HG02759 (cell line): ENCODE results near the gene ZGRF1.
A peak's percentile ranks its signal among the peaks of the same experiment; 100 is the strongest.
"Not testable (repeated sequence)": the region's sequence is repeated elsewhere in the genome, so short reads cannot be mapped to it uniquely, and the experiment has no call there.

Experiments
- ATAC-seq: cut with Tn5 transposase; IDR thresholded peaks from one replicate; pipeline ENCODE4 v1.9.1; 2021; ENCODE audit warnings: mild to moderate bottlenecking, moderate library complexity; ENCODE audit not compliant: unreplicated experiment

ZGRF1 gene

DNA sequence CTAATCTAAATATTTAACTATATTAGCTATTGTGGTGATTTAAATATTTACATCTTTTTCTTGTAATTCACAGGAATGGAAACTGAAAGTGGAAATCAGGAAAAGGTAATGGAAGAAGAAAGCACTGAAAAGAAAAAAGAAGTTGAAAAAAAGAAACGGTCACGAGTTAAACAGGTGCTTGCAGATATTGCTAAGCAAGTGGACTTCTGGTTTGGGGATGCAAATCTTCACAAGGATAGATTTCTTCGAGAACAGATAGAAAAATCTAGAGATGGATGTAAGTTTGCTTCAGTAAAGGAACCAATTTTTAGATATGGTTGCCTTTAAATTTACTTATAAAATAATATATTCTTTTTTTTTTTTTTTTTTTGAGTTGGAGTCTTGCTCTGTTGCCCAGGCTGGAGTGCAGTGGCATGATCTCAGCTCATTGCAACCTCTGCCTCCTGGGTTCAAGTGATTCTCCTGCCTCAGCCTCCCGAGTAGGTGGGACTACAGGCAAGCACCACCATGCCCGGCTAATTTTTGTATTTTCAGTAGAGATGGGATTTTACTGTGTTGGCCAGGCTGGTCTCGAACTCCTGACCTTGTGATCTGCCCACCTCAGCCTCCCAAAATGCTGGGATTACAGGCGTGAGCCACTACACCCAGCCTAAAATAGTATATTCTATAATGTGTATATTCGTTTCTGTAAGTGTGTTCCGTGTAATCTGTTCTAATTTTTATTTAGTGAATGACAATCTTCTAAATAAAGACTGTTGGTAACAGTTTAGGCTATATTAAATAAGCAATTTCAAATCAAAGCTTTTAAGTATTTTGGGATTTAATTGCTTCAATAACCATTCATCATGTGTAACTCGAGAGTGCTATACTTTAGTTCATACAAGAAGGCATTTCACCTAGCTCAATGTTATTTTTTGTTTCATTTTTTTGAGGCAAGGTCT is 8.2 kb upstream of the ZGRF1 start:
- ATAC-seq = not testable (repeated sequence)

GRCh38 chr4:112642526-112642925 is 5.8 kb upstream of the ZGRF1 start:
- no peak for ATAC-seq

GRCh38 chr4:112637552-112637866 is 800 bp upstream of the ZGRF1 start:
- ATAC-seq = no peak

DNA sequence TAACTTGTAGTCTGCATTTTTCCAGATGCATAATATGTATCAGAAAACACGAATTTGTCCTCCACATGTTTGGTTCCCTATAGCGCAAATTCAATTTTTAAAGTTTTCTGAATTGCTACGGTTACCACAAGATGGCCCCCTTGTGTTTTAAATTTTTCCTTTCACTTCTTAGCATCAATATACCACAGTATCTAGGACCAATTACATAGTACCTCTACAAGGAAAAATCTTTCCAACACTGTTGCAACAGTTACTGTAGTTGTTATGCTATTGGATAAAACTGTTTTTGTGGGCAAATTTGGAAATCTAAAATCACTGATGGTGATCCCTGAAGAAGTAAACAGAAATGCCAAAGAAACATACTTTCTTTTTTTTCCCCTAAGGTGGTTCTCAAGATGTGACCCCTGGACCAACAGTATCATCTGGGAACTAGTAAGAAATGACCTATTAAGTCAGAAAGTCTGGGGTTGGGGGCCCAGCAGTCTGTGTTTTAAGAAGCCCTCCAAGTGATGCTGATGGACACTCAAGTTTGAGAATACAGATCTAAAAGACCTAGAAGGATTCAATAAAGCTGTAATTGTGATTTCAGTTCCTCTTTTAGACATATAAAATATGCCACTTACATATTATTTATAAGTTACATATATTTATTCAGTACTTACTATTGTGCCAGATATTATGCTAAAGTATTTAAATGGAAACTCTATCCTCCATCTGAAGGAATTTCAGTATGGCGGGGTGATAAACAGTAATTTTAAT is 3.1 kb downstream of the ZGRF1 start:
- ATAC-seq = no peak

DNA sequence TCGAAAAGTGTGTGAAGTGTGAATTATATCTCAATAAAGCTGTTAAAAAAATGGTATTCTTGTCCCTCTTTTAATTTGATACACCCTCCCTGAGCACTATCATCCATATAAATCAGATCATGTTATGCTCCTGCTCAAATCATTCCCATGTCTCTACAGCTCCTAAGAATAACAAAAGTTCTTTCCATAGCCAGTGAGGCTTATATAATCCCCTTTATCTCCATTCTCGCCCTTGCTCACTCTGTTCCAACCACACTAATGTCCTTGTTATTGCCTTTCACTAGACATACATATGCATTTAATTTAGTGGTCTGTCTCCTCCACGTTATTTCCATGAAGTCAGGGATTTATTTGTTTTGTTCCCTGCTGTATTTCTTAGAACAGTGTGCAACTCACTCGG is 10.5 kb downstream of the ZGRF1 start:
- ATAC-seq = no peak

GRCh38 chr4:112616984-112617383 is 19.7 kb downstream of the ZGRF1 start:
- no peak for ATAC-seq

- not testable (repeated sequence) for ATAC-seq
Measured at GRCh38 chr4:112612814-112613213, 23.9 kb downstream of the ZGRF1 start.

DNA sequence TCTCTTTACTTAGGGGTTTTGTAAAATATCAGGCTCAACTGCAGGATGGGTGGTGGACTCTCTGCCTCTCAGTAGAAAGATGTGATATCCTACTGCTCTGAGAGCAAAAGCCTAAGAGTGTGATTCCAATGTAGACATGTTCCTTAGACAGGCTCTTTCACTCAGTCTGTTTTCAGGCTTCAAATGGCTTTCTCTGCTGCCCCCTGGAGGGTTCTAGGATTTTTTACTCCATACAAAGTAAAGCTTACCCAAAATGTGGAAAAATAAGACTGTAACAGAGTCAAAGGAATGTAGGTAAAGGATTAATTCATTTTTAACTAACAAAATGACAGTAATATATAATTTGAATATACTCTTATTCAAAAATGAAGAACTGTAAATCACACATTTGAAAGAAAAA is 32.1 kb downstream of the ZGRF1 start:
- peak; percentile 85 for ATAC-seq

DNA sequence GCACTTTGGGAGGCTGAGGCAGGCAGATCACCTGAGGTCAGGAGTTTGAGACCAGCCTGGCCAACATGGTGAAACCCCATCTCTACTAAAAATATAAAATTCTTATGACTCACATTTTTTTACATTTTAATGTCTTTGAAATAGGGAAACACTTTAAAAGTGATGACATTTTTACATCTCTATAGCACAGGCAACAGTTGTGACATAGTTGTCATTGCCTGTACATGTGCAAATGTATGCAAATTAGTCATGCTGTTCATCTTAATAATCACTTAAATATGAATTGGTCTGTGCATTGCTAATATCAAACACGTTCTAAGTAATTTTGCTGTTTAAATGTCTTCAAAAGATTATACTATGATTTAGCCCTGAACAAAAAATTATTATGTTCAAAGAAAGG is 41.7 kb downstream of the ZGRF1 start:
- ATAC-seq = no peak

DNA sequence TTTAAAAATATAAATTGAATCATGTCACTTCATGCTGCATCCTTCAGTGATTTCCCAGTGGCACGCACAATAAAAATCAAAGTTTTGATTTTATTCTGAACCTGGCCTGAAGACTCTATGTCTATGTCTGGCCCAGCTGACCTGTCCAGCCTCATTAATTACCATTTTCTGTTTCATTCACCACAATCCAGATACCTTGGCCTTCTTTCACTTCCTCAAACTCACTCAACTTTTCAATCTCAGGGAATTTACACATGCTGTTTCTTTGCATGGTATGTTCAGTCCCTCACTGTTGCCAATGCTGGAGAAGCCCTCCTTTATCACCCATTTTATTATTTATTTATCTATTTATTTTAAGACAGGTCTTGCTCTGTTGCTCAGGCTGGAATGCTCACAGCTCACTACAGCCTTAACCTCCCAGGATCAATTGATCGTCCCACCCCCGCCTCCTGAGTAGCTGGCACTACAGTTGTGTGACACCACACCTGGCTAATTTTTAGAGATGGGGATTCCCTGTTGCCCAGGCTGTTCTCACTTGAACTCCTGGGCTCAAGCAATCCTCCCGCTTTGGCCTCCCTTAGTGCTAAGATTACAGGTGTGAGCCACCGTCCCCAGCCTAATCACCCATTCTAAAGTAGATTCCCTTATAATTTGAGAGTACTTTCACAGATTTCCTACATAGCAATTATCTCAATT is 43.1 kb downstream of the ZGRF1 start:
- ATAC-seq = peak; percentile 72

DNA sequence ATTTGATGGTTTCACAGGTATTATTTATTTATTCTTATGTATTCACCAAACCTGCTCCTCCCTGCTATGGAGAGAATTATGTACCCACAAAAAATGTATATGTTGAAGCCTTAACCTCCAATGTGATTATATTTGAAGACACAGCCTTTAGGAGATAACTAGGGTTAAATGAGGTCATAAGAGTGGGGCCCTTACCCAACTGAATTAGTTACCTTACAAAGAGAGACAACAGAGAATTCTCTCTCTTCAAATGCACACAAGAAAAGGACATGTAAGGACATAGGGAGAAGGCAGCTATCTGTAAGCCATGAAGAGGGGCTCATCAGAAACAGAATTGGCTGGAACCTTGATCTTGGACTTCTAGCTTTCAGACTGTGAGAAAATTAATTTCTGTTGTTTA is 44.0 kb downstream of the ZGRF1 start:
- ATAC-seq = no peak

DNA sequence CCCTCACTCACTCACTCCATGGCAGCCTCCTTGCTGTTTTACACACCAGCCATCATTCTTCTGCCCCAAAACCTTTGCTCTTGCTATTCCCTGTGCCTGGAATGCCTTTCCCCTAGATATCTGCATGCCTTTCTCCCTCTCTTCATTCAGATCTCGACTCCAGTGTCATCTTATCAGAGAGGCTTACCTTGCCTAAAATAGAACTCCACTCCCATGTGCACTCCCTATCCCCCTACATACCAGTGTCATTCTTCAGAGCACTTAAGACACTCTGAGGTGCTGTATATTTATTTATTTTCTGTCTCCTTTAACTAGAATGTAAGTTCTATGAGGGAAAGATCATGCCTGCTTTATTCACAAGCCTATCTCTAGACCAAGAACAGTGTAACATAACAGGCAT is 45.1 kb downstream of the ZGRF1 start:
- ATAC-seq = no peak

DNA sequence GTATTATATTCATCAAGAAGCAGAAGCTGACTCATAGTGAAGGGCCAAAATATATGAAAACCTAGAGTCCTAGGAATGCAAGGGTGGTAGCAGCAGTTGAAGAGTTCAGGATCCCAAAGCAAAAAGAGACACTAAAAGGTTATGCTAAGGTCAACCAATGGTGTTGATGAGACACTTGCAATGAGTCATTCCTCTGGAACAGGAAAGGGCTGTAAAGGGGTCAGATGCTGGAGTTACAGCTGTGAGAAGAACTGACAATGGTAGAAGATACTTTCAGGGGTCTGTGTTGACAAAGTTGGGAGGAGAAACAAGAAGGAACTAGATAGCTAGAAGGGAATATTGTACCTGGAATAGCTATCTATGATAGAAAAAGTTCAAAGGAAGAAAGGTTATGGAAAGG is 47.5 kb downstream of the ZGRF1 start:
- no peak for ATAC-seq

GRCh38 chr4:112585977-112586736 is 50.6 kb downstream of the ZGRF1 start:
- ATAC-seq = no peak

DNA sequence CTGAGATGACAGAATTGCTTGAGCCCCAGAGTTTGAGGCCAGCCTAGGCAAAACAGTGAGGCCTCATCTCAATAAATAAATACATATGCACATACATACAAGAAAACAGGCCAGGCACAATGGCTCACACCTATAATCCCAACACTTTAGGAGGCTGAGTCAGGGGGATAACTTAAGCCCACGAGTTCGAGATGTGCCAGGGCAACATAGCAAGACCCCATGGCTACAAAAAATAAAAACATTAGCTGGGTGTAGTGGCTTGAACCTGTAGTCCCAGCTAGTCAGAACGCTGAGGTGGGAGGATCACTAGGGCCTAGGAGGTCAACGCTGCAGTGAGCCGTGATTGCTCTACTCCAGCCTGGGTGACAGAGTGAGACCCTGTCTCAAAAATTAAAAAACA is 69.2 kb downstream of the ZGRF1 start:
- ATAC-seq = no peak

- ATAC-seq = no peak
Measured at GRCh38 chr4:112564706-112565270, 71.9 kb downstream of the ZGRF1 start.

- ATAC-seq = peak; percentile 64
Measured at GRCh38 chr4:112563431-112564200, 73.1 kb downstream of the ZGRF1 start.

GRCh38 chr4:112562254-112562879 is 74.3 kb downstream of the ZGRF1 start:
- no peak for ATAC-seq

DNA sequence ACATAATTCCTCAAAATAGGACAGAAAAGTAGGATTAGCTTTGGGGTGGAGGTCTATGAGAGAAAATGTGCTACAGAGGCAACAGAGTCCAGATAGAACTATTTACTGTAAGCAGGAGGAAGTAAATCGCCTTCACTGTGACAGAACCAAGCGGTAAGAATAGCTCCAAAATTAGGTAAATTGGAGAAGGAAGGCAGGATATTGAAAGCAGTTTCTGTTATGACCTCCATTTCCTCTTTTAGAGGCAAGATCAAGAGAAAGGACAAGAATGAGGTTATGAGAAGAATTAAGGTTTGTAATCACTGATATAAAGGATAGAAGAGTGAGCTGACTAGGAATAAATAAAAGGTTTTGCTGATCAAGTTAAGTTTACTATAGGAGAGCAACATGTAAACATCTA is 76.6 kb downstream of the ZGRF1 start:
- no peak for ATAC-seq
